Choroid plexus epithelial cell (primary cell): ENCODE measurements around the gene SMARCA1.
A peak's percentile ranks its signal among the peaks of the same experiment; 100 is the strongest.

Experiments used
- DNase-seq: peaks from one replicate; pipeline ENCODE4 v3.0.0-alpha.2; 2010; ENCODE audit warnings: low read depth
- H3K4me3 ChIP-seq: 2 replicates; pipeline ENCODE4 v1.5.1; 2011; ENCODE audit warnings: low read depth, mild to moderate bottlenecking, control low read depth, low read length, moderate library complexity
- TF ChIP-seq, protein P1 (sequence below): conservative IDR thresholded peaks from 2 replicates; pipeline ENCODE4 v1.5.1; 2011; ENCODE audit warnings: low read depth, mild to moderate bottlenecking, control low read depth, inconsistent platforms, low read length, moderate library complexity

The SMARCA1 gene

DNA sequence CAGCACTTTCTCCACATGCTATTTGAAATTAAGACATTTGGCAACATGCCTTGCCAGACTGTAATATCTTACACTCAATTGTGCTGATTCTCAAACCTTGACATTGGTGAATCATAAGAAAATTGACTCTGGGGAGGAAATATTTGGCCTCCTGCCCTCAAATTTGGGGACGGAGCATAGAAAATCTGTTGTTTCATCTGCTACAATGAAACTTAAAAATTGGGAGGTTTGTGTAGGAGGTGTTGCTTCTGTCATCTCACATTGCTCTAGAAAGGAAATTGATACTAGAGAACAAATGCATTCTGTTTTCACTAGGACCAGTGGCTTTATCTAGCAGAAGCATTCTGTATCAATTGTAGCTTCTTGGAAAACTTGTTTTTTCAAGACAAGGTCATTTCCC lies 22.1 kb upstream of the SMARCA1 start:
- TF ChIP-seq, protein P1, sequence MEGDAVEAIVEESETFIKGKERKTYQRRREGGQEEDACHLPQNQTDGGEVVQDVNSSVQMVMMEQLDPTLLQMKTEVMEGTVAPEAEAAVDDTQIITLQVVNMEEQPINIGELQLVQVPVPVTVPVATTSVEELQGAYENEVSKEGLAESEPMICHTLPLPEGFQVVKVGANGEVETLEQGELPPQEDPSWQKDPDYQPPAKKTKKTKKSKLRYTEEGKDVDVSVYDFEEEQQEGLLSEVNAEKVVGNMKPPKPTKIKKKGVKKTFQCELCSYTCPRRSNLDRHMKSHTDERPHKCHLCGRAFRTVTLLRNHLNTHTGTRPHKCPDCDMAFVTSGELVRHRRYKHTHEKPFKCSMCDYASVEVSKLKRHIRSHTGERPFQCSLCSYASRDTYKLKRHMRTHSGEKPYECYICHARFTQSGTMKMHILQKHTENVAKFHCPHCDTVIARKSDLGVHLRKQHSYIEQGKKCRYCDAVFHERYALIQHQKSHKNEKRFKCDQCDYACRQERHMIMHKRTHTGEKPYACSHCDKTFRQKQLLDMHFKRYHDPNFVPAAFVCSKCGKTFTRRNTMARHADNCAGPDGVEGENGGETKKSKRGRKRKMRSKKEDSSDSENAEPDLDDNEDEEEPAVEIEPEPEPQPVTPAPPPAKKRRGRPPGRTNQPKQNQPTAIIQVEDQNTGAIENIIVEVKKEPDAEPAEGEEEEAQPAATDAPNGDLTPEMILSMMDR: no peak
- no peak for DNase-seq
- H3K4me3 ChIP-seq: no peak overlapping the region

DNA sequence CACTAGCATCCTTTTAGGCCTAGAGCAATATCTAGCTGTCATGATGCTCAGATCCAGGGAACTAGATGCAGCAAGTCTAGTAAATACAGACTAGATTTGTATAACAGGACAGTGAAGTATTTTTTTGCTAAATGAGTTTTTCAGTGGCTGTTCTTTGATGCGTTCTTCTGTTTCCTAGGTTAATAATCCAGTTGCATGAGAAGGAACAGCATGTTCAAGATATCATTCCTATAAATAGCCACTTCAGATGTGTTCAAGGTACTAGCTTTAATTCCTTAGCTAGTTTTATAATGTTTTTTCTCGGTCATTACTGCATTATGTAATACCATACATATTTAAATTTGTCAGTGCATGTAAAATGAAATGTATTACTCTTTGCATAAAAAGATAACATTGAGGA lies 21.5 kb upstream of the SMARCA1 start:
- TF ChIP-seq, protein P1: no peak
- H3K4me3 ChIP-seq: no peak overlapping the region
- no peak for DNase-seq

DNA sequence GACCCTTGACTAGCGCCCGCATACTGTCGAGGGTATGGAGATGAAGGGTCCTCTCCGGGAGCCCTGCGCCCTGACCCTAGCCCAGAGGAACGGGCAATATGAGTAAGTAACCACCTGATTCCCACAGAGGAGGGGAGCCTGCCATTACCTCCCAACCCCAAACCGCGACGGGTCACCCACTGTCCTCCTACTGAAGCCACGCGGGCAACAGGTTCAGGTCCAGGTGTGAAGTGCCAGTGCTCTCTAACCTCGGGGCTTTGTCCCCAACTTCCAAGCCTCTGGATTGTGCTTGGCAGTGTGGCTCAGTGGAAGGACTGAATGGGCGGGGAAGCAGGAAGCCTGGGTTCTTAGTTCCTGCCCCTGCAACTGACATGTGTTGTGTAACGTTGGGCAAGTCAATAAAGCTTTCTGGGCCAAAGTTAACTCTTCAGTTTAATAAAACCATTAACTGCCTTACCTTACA lies 17.5 kb upstream of the SMARCA1 start:
- H3K4me3 ChIP-seq: peak overlapping the region; percentile 73
- no peak for DNase-seq
- TF ChIP-seq, protein P1: no peak

DNA sequence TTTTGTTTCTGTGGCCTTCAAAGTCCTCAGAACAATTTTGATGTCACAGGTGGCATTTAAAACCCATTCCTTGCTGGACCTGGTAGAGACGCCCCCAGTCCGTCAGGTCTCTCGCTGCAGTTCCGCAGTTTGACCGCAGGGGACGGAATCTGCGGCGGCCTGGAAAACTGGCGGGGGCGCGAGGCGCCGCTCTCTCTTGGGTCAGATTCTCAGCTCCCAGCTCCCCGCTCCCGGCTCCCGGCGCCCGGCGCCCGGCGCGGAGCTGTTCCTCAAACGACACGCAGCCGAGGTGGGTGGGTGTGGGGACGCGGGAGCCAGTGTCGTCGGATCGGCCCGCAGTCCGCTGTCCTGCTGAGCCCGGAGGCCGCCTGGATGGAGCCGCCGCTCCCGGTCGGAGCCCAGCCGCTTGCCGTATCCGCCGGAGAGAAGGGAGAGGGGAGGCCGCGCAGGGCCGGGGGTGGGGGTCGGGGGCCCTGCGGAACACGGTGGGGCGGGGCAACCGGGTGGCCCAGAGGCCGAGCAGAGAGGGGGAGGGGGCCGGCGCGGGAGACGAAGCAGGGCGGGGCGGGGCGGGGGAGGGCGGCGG lies 16.9 kb upstream of the SMARCA1 start, which contains the start of gene OCRL:
Gene OCRL, plus strand, starts transcription at position 192 of the 586 bp plus-strand sequence. Its CDS starts 181 bp downstream, at position 373.
- DNase-seq: peak; percentile 68
- peak within 1 kb of the TSS; percentile 73 for H3K4me3 ChIP-seq
- TF ChIP-seq, protein P1: peak; percentile 72

DNA sequence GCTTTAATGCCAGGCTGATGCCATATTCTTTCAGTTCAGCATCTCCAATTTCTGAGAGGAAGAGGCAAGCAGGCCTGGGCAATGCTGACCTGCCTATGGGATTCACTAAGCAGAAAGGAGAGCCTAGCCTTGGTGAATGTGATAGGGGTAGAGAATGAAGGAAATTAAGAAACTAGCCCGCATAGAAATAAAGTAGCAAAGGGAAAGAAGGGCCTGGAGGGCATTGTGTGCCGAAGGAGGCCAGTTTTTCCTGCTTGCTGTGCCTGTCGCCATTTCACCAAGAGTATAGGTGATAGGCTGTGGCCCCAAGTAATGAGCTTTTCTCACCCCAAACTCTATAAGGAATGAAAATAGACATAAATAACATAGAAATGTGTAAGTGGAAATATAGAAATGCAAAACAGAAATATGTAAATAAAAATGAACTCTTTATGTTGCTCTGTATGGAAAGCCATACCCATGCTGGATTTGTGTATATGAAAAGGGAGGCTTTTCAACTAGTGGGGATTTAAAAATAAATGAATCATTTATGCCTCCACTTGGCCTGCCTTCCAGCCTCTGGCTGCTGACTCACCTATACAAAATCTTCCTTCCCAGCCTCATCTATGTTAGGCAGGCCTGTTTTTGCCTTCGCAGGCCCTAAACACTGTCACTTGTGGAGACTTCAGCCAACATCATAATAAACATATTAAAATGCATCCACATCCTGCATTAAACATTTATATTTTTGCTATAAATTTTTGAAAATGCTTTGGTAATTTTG lies 11.7 kb upstream of the SMARCA1 start:
- no peak overlapping the region for H3K4me3 ChIP-seq
- TF ChIP-seq, protein P1: no peak
- no peak for DNase-seq

DNA sequence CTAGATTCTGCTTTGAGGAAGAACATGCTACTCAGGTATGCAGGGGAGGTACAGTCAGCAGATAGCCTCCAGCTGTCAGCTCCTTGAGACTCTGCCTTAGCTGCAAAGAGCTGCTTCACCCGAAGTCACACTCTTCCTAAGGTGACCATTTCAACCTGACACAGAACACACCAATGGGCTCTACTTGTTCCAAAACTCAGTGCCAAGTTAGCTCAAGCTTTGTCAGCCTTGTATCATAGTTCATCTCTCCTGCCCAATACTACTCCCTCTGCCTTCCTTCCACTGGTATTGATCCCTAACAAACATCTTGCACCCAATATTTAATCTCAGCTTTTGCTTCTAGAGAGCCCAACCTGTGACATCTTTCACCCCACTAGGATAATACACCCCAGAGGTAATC lies 7.8 kb upstream of the SMARCA1 start:
- no peak overlapping the region for H3K4me3 ChIP-seq
- no peak for DNase-seq
- TF ChIP-seq, protein P1: no peak

DNA sequence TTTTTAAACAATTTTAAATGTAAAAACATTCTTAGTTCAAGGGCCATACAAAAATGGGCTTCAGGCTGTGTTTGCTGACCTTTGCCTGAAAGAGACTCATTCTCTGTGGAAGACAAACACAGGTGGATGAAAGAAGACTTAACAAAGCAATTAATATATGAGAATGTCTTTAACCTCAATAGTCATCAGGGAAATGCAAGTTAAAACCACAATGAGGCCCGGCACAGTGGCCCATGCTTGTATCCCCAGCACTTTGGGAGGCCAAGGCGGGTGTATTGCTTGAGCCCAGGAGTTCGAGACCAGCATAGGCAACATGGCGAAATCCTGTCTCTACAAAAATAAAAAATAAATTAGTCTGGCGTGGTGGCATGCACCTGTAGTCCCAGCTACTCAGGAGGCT lies 7.1 kb upstream of the SMARCA1 start:
- TF ChIP-seq, protein P1: no peak
- no peak overlapping the region for H3K4me3 ChIP-seq
- no peak for DNase-seq
